ENCODE measurements around the gene WDR54.

DNA sequence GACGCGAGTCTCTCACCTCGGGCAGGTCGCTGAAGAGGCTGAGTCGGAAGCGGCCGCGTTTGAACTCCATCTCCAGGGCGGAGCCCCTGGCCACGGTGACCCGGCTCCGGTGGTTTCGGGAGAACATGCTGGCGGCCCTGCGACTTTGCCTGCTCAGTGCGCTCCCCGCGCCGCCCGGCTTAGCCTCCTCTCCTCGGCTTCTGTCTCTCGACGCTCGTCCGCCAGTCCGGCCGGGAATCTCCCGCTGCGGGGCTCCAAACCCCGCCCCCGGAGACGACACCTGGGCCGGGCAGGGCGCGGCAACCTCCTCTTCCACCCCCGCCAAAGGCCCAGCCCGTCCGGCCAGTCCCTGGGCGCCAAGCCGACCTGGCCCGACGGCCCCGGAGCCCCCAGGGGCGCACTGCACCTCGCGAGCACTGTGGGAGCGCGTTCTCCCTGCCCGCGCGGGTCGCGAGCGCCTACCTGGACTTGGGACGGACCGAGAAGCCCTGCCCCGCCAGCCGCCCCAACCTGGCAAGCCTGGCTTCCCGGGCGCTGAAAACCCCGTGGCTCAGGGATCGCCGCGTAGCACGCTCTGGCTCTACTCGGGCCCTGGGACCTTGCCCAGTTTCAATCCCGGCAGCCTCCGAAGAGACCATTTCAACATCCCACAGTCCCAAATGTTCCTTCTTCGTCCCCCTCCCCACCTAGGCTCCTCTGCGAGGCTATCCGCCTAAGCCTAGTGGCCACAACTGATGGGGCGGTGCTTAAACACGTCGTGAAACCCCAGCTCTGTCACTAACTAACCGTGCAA, 20.4 kb downstream of the WDR54 start, which contains the start of gene RTKN:
- peak in 1 of 2 donors; percentile 15 for TF ChIP-seq POLR2AphosphoS5 (IDR thresholded peaks at IDR 0.05)
- no peak for TF ChIP-seq POLR2A (IDR thresholded peaks at IDR 0.05; ENCODE audit: low read depth)
- TF ChIP-seq, protein P1, sequence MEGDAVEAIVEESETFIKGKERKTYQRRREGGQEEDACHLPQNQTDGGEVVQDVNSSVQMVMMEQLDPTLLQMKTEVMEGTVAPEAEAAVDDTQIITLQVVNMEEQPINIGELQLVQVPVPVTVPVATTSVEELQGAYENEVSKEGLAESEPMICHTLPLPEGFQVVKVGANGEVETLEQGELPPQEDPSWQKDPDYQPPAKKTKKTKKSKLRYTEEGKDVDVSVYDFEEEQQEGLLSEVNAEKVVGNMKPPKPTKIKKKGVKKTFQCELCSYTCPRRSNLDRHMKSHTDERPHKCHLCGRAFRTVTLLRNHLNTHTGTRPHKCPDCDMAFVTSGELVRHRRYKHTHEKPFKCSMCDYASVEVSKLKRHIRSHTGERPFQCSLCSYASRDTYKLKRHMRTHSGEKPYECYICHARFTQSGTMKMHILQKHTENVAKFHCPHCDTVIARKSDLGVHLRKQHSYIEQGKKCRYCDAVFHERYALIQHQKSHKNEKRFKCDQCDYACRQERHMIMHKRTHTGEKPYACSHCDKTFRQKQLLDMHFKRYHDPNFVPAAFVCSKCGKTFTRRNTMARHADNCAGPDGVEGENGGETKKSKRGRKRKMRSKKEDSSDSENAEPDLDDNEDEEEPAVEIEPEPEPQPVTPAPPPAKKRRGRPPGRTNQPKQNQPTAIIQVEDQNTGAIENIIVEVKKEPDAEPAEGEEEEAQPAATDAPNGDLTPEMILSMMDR (IDR thresholded peaks at IDR 0.05), result no peak

Data from esophagus muscularis mucosa (tissue), 3 donors.